Retinal pigment epithelial cell (primary cell): Measurements from ENCODE around the gene INPP5D.

Experiments used
- DNase-seq: peaks from one replicate; pipeline ENCODE4 v3.0.0-alpha.2; 2010; ENCODE audit warnings: low read depth
- H3K4me3 ChIP-seq: 2 replicates; pipeline ENCODE4 v1.5.1; 2011; ENCODE audit warnings: mild to moderate bottlenecking, low read length, control low read depth, moderate library complexity
- CTCF ChIP-seq: conservative IDR thresholded peaks from 2 replicates; pipeline ENCODE4 v1.5.1; 2011; ENCODE audit warnings: low read depth, low read length, control low read depth, inconsistent platforms

Gene INPP5D

GRCh38 chr2:233090879-233091278 lies 30.7 kb downstream of the INPP5D start:
- TF ChIP-seq CTCF, result no peak
- no peak for DNase-seq
- H3K4me3 ChIP-seq, result no peak overlapping the region

GRCh38 chr2:233091595-233092375 lies 31.6 kb downstream of the INPP5D start:
- TF ChIP-seq CTCF, result no peak
- no peak for DNase-seq
- no peak overlapping the region for H3K4me3 ChIP-seq

- no peak for TF ChIP-seq CTCF
- DNase-seq, result no peak
- H3K4me3 ChIP-seq, result no peak overlapping the region
Observed at GRCh38 chr2:233092432-233093165, 32.5 kb downstream of the INPP5D start.

GRCh38 chr2:233093166-233093448 lies 33.0 kb downstream of the INPP5D start:
- no peak for TF ChIP-seq CTCF
- DNase-seq, result no peak
- H3K4me3 ChIP-seq, result no peak overlapping the region

DNA sequence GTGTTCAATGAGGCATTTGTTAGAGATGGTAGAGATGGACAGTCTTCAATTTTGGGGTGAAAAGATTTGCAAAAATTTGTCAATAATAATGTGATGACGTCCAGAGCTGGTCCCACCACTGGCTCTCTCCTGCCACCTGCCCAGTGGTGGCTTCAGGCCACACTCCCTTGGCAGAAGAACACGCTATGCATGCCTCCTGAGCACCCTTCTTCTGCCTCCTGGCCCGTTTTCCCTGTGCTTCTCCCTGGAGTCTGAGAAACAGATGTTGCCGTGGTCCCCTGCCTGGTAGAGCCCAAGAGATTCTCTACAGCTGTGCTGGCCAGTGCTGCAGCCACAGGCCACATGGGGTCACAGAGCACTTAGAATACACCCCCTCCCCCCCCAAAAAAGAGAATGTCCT lies 33.6 kb downstream of the INPP5D start:
- TF ChIP-seq CTCF, result no peak
- DNase-seq, result no peak
- H3K4me3 ChIP-seq, result no peak overlapping the region

GRCh38 chr2:233094614-233095013 lies 34.5 kb downstream of the INPP5D start:
- no peak overlapping the region for H3K4me3 ChIP-seq
- DNase-seq, result no peak
- no peak for TF ChIP-seq CTCF

DNA sequence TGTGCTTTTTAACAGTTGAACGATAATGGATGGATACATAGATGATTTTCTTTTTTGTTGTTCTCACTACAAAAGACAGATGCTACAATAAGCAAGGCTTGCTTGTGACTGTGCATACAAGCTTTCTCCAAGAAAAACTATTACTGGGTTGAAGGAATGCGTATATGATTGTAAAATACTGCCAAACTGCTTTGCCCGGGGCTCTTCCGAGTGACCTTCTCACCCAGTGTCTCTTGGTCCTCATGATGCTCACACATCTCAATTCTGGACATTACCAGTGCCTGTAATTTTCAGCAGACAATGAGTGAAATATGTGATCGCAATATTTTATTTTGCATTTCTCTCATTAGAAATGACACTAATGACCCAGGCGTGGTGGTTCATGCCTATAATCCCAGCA lies 35.9 kb downstream of the INPP5D start:
- no peak for TF ChIP-seq CTCF
- H3K4me3 ChIP-seq, result no peak overlapping the region
- DNase-seq, result no peak
